Neural progenitor cell (in vitro differentiated cells): ENCODE measurements around the gene RTN4R. TPM values are rescaled to one million over a fixed set of nuclear protein-coding genes. Genes with fewer than 3 reads are reported as not detected.

Experiments
- DNase-seq: peaks from one replicate; pipeline ENCODE4 v3.0.0-alpha.2; 2016; ENCODE audit warnings: low spot score
- H2AFZ ChIP-seq: fragments of 200-600 bp; sonication (generic); replicated peaks from 2 replicates; pipeline ENCODE4 v1.6.1; 2016; ENCODE audit warnings: antibody characterized with exemption
- H3F3A ChIP-seq: fragments of 200-600 bp; sonication (generic); 2 replicates; pipeline ENCODE4 v1.6.1; 2016; ENCODE audit warnings: antibody characterized with exemption, low read depth
- H3K27ac ChIP-seq: fragments of 200-600 bp; sonication (generic); 2 replicates; pipeline ENCODE4 v1.5.1; 2016; ENCODE audit warnings: mild to moderate bottlenecking
- H3K27me3 ChIP-seq: fragments of 200-600 bp; sonication (generic); 2 replicates; pipeline ENCODE4 v1.6.1; 2016; ENCODE audit warnings: mild to moderate bottlenecking, moderate library complexity
- H3K36me3 ChIP-seq: fragments of 200-600 bp; sonication (generic); 2 replicates; pipeline ENCODE4 v1.5.1; 2016
- H3K4me1 ChIP-seq: fragments of 200-600 bp; sonication (generic); 2 replicates; pipeline ENCODE4 v1.6.1; 2016; ENCODE audit warnings: mixed run types
- H3K4me2 ChIP-seq: fragments of 200-600 bp; sonication (generic); 2 replicates; pipeline ENCODE4 v1.6.1; 2016
- H3K4me3 ChIP-seq: fragments of 200-600 bp; sonication (generic); 2 replicates; pipeline ENCODE4 v1.5.1; 2016
- H3K79me2 ChIP-seq: fragments of 200-600 bp; sonication (generic); 2 replicates; pipeline ENCODE4 v1.6.1; 2016; ENCODE audit warnings: low read depth
- H3K9ac ChIP-seq: fragments of 200-600 bp; sonication (generic); 2 replicates; pipeline ENCODE4 v1.6.1; 2016
- H3K9me3 ChIP-seq: fragments of 200-600 bp; sonication (generic); 2 replicates; pipeline ENCODE4 v1.5.1; 2016; ENCODE audit warnings: low read depth
- H4K20me1 ChIP-seq: fragments of 200-600 bp; sonication (generic); 2 replicates; pipeline ENCODE4 v1.6.1; 2016; ENCODE audit warnings: low read depth
- H3K27ac Mint-ChIP-seq: 3 replicates; pipeline ENCODE4 v1.8.0; 2021; ENCODE audit warnings: mixed read lengths
- H3K27me3 Mint-ChIP-seq: 2 replicates; pipeline ENCODE4 v1.8.0; 2022; ENCODE audit warnings: low read depth, mild to moderate bottlenecking, inconsistent platforms, moderate library complexity, mixed read lengths; ENCODE audit not compliant: insufficient read depth
- H3K36me3 Mint-ChIP-seq: 3 replicates; pipeline ENCODE4 v1.8.0; 2021; ENCODE audit warnings: mixed read lengths
- H3K4me1 Mint-ChIP-seq: 3 replicates; pipeline ENCODE4 v1.8.0; 2021; ENCODE audit warnings: mixed read lengths
- H3K4me3 Mint-ChIP-seq: 3 replicates; pipeline ENCODE4 v1.8.0; 2021; ENCODE audit warnings: mild to moderate bottlenecking, moderate library complexity, mixed read lengths
- H3K9me3 Mint-ChIP-seq: 3 replicates; pipeline ENCODE4 v1.8.0; 2020; ENCODE audit warnings: mixed read lengths
- EZH2 ChIP-seq: fragments of 200-600 bp; sonication (generic); IDR thresholded peaks from 2 replicates; pipeline ENCODE4 v1.6.1; 2017; ENCODE audit warnings: antibody characterized with exemption, mild to moderate bottlenecking, moderate library complexity
- EZH2phosphoT487 ChIP-seq: fragments of 200-600 bp; sonication (generic); IDR thresholded peaks from 2 replicates; pipeline ENCODE4 v1.6.1; 2017; ENCODE audit warnings: antibody characterized with exemption
- total RNA-seq: library from RNA; depleted of rRNA; stranded (reverse); fragments of >200 nt; gene quantifications from 2 replicates; pipeline ENCODE4 v1.2.3, GENCODE V29; 2015; ENCODE audit warnings: low replicate concordance
- TF ChIP-seq, protein P1 (sequence below): fragments of 200-600 bp; sonication (generic); IDR thresholded peaks from 2 replicates; pipeline ENCODE4 v1.5.1; 2017; ENCODE audit warnings: antibody characterized with exemption, mild to moderate bottlenecking

The RTN4R gene
- total RNA-seq, 1 donor from 2014 or later: 6.3 TPM

DNA sequence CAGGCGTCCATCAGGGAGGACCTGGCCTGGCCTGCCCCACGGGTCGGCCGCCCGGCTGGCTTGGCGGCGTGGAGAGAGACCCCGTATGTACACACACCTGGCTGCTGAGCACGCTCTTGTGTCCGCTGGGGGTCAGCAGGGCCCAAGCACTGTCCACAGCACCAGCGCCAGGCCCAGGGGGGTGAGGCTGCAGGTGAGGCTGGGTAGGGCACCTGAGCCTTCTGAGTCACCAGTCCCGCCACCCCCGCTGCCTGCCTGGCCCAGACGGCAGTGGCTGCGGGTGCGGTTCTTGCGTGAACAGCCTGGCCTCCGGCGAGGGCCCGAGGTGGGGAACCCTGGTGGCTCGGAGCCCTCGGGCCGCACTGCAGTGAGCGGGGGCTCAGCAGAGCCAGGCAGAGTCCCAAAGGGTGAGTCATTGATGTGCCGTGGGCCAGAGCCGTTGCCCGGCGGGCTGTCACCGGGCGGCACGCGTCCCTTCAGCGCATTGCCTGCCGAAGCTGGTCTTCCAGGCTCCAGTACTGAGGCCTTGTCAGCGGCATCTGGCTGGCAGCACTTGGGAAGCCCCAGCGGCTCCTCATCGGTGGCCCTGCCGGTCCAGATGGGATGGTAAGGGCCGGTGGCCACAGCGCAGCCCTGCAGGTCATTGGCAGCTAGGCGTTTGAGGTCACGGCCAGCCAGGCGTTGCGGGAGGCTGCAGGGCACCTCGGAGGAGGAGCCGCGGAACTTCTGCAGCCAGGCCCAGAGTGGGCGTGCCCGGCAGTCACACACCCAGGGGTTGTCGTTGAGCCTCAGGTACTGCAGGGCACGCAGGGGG is 26.3 kb downstream of the RTN4R start:
- peaks cover 3% of the 10 kb centered on the region for H3K36me3 Mint-ChIP-seq
- Histone ChIP-seq H3K4me1 (peaks cover 39% of the 10 kb centered on the region), H3K9me3 (no peaks in the 10 kb centered on the region), H3K79me2 (no peaks in the 10 kb centered on the region), H3K9ac (no peak overlapping the region), H4K20me1 (peaks cover 29% of the 10 kb centered on the region), H3K4me2 (no peak overlapping the region), H3K36me3 (no peaks in the 10 kb centered on the region), H3K27me3 (no peaks in the 10 kb centered on the region), H3K4me3 (no peak overlapping the region), H2AFZ (no peak overlapping the region), H3K27ac (no peak overlapping the region), H3F3A (peaks cover 17% of the 10 kb centered on the region)
- H3K27me3 Mint-ChIP-seq: peaks cover 14% of the 10 kb centered on the region
- no peak overlapping the region for H3K27ac Mint-ChIP-seq
- H3K4me1 Mint-ChIP-seq: peaks cover 48% of the 10 kb centered on the region
- no peak for DNase-seq
- TF ChIP-seq EZH2phosphoT487: no peak
- TF ChIP-seq, protein P1, sequence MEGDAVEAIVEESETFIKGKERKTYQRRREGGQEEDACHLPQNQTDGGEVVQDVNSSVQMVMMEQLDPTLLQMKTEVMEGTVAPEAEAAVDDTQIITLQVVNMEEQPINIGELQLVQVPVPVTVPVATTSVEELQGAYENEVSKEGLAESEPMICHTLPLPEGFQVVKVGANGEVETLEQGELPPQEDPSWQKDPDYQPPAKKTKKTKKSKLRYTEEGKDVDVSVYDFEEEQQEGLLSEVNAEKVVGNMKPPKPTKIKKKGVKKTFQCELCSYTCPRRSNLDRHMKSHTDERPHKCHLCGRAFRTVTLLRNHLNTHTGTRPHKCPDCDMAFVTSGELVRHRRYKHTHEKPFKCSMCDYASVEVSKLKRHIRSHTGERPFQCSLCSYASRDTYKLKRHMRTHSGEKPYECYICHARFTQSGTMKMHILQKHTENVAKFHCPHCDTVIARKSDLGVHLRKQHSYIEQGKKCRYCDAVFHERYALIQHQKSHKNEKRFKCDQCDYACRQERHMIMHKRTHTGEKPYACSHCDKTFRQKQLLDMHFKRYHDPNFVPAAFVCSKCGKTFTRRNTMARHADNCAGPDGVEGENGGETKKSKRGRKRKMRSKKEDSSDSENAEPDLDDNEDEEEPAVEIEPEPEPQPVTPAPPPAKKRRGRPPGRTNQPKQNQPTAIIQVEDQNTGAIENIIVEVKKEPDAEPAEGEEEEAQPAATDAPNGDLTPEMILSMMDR: no peak
- TF ChIP-seq EZH2: no peak
- H3K4me3 Mint-ChIP-seq: no peak overlapping the region
- no peaks in the 10 kb centered on the region for H3K9me3 Mint-ChIP-seq

DNA sequence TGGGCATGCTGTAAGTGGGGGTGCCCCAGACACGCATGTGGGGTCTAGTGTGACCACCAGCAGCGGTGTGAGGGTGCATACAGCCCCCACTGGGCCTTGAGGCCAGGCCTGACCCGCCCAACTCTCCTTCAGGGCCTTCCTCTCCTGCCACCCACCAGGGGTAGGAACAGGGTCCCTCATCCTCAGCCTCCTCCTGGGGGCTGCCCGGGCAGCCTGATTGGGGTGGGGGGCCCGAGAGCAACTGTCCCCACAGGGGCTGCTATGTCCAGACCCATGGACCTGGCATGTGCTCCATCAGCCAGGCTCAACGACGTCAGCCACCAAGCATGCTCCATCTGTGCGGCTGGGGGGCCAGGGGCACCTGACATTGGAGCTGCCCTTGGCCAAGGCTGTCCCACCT is 27.2 kb downstream of the RTN4R start:
- Mint-ChIP-seq H3K36me3 (peaks cover 3% of the 10 kb centered on the region), H3K27me3 (peaks cover 17% of the 10 kb centered on the region), H3K27ac (peak overlapping the region; percentile 98), H3K4me3 (no peak overlapping the region), H3K4me1 (peaks cover 42% of the 10 kb centered on the region), H3K9me3 (no peaks in the 10 kb centered on the region)
- H3K36me3 ChIP-seq: no peaks in the 10 kb centered on the region
- no peak overlapping the region for H3K27ac ChIP-seq
- TF ChIP-seq, protein P1: no peak
- no peak for TF ChIP-seq EZH2phosphoT487
- H4K20me1 ChIP-seq: peaks cover 20% of the 10 kb centered on the region
- H3F3A ChIP-seq: peaks cover 9% of the 10 kb centered on the region
- no peaks in the 10 kb centered on the region for H3K27me3 ChIP-seq
- no peak overlapping the region for H3K4me2 ChIP-seq
- H2AFZ ChIP-seq: no peak overlapping the region
- no peak overlapping the region for H3K9ac ChIP-seq
- DNase-seq: no peak
- H3K4me1 ChIP-seq: peaks cover 30% of the 10 kb centered on the region
- H3K4me3 ChIP-seq: no peak overlapping the region
- no peaks in the 10 kb centered on the region for H3K9me3 ChIP-seq
- no peaks in the 10 kb centered on the region for H3K79me2 ChIP-seq

DNA sequence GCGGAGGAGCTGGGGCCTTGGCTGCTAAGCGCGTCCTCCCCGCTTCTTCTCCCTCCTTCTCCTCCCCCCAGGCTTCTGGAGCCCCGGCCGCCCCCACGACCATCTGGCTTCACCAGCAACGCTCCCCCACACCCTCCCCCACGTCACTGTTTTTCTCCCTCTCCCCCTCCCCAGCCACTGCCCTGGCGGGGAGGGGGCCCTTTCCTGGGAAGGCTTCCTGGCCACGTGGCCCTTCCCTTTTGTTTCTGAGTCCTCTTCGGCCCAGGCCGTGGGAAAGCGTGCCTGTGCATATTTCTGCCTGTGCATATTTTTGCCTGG is 27.7 kb downstream of the RTN4R start:
- Histone ChIP-seq H3K79me2 (no peaks in the 10 kb centered on the region), H3K4me3 (no peak overlapping the region), H3K27ac (no peak overlapping the region), H3K4me1 (peaks cover 25% of the 10 kb centered on the region), H2AFZ (no peak overlapping the region), H3F3A (peaks cover 6% of the 10 kb centered on the region), H3K27me3 (no peaks in the 10 kb centered on the region), H4K20me1 (peaks cover 17% of the 10 kb centered on the region), H3K9ac (no peak overlapping the region), H3K4me2 (no peak overlapping the region), H3K36me3 (no peaks in the 10 kb centered on the region), H3K9me3 (no peaks in the 10 kb centered on the region)
- Mint-ChIP-seq H3K4me3 (peak overlapping the region; percentile 10), H3K4me1 (peaks cover 37% of the 10 kb centered on the region), H3K9me3 (no peaks in the 10 kb centered on the region), H3K27ac (peak overlapping the region; percentile 98), H3K36me3 (peaks cover 3% of the 10 kb centered on the region), H3K27me3 (peaks cover 15% of the 10 kb centered on the region)
- TF ChIP-seq EZH2phosphoT487 (no peak), EZH2 (no peak)
- TF ChIP-seq, protein P1: no peak
- peak; percentile 52 for DNase-seq
